Breast epithelium (tissue), 4 donors: ENCODE measurements around the gene POLR1F. TPM values are rescaled to one million over a fixed set of nuclear protein-coding genes. Genes with fewer than 3 reads are reported as not detected.
"Not testable (repeated sequence)": the region's sequence is repeated elsewhere in the genome, so short reads cannot be mapped to it uniquely, and the experiment has no call there.

ENCODE experiments used
- DNase-seq, 2 donors: peaks; one replicate each; pipeline ENCODE4 v3.0.0-alpha.2; 2019; ENCODE audit warnings: low spot score in 2 of 2
- H3K27ac ChIP-seq, 2 donors: fragments of 200-600 bp; sonication (generic) in 1 of 2; one replicate each; pipeline ENCODE4 v1.5.1; 2016 to 2019; ENCODE audit warnings: mild to moderate bottlenecking in 1 of 2
- H3K27me3 ChIP-seq, 2 donors: fragments of 200-600 bp; sonication (generic) in 1 of 2; one replicate each; pipeline versions ENCODE4 v1.5.1 to v1.6.0; 2017 to 2019; ENCODE audit warnings: control low read depth in 1 of 2, mild to moderate bottlenecking in 1 of 2
- H3K36me3 ChIP-seq: fragments of 200-600 bp; one replicate; pipeline ENCODE4 v1.5.1; 2019
- H3K4me1 ChIP-seq, 2 donors: fragments of 200-600 bp; sonication (generic); one replicate each; pipeline ENCODE4 v1.5.1; 2016 to 2019; ENCODE audit warnings: control low read depth in 1 of 2
- H3K4me3 ChIP-seq, 3 donors: fragments of 200-600 bp; sonication (generic); 1 replicate in 2 of 3; 2 replicates in 1 of 3; pipeline ENCODE4 v1.5.1; 2016 to 2019; ENCODE audit warnings: mild to moderate bottlenecking in 3 of 3, moderate library complexity in 2 of 3
- H3K9me3 ChIP-seq, 2 donors: fragments of 200-600 bp; sonication (generic) in 1 of 2; one replicate each; pipeline ENCODE4 v1.5.1; 2016 to 2019; ENCODE audit warnings: control low read depth in 1 of 2
- POLR2A ChIP-seq: fragments of 450-650 bp; IDR thresholded peaks from one replicate; pipeline ENCODE4 v1.6.1; 2016; ENCODE audit warnings: antibody characterized with exemption, mild to moderate bottlenecking, moderate library complexity
- POLR2AphosphoS5 ChIP-seq, 3 donors: sonication (generic); formaldehyde crosslinking; IDR thresholded peaks; one replicate each; pipeline ENCODE4 v1.6.1; 2017; ENCODE audit warnings: antibody characterized with exemption in 3 of 3
- intact Hi-C: fragments of 100-400 bp; cut with DNase I; formaldehyde crosslinking; loops from one replicate; pipeline ENCODE4 v1.15.1; 2023; ENCODE audit warnings: low total_unique reads
- total RNA-seq, 3 donors: library from RNA; depleted of rRNA; stranded (reverse); fragments of >200 nt; gene quantifications; one replicate each; pipeline ENCODE4 v1.1.0, GENCODE V29; 2016
- TF ChIP-seq, protein P1 (sequence below), 3 donors: fragments of 450-650 bp; IDR thresholded peaks; one replicate each; pipeline ENCODE4 v1.5.1; 2016 to 2017; ENCODE audit warnings: antibody characterized with exemption in 3 of 3, mild to moderate bottlenecking in 3 of 3, moderate library complexity in 3 of 3

The POLR1F gene
- total RNA-seq, 3 donors from 2014 or later = 12.5 to 20.5 (median 17.0) TPM

- intact Hi-C loops = no loop called here
- Histone ChIP-seq H3K27me3 (no peaks in the 10 kb centered on the region), H3K4me1 (no peaks in the 10 kb centered on the region), H3K4me3 (no peak overlapping the region), H3K36me3 (no peaks in the 10 kb centered on the region), H3K9me3 (no peaks in the 10 kb centered on the region), H3K27ac (no peak overlapping the region)
- TF ChIP-seq POLR2AphosphoS5 (IDR thresholded peaks at IDR 0.05) (no peak), POLR2A (no peak)
- TF ChIP-seq, protein P1, sequence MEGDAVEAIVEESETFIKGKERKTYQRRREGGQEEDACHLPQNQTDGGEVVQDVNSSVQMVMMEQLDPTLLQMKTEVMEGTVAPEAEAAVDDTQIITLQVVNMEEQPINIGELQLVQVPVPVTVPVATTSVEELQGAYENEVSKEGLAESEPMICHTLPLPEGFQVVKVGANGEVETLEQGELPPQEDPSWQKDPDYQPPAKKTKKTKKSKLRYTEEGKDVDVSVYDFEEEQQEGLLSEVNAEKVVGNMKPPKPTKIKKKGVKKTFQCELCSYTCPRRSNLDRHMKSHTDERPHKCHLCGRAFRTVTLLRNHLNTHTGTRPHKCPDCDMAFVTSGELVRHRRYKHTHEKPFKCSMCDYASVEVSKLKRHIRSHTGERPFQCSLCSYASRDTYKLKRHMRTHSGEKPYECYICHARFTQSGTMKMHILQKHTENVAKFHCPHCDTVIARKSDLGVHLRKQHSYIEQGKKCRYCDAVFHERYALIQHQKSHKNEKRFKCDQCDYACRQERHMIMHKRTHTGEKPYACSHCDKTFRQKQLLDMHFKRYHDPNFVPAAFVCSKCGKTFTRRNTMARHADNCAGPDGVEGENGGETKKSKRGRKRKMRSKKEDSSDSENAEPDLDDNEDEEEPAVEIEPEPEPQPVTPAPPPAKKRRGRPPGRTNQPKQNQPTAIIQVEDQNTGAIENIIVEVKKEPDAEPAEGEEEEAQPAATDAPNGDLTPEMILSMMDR (IDR thresholded peaks at IDR 0.05) = no peak
- no peak for DNase-seq
Measured at GRCh38 chr7:19698331-19698730, 10.5 kb downstream of the POLR1F start.

- no peaks in the 10 kb centered on the region for H3K36me3 ChIP-seq
- intact Hi-C loops = no loop called here
- H3K9me3 ChIP-seq = no peaks in the 10 kb centered on the region
- H3K4me3 ChIP-seq = no peak overlapping the region
- H3K27me3 ChIP-seq = no peaks in the 10 kb centered on the region
- H3K27ac ChIP-seq = no peak overlapping the region
- no peak for DNase-seq
- H3K4me1 ChIP-seq = no peaks in the 10 kb centered on the region
- TF ChIP-seq, protein P1 (IDR thresholded peaks at IDR 0.05) = no peak
- TF ChIP-seq POLR2A (no peak), POLR2AphosphoS5 (IDR thresholded peaks at IDR 0.05) (no peak)
Measured at GRCh38 chr7:19696926-19697325, 11.9 kb downstream of the POLR1F start.

- H3K4me3 ChIP-seq = no peak overlapping the region
- no peaks in the 10 kb centered on the region for H3K36me3 ChIP-seq
- no peak overlapping the region for H3K27ac ChIP-seq
- intact Hi-C loops = no loop called here
- TF ChIP-seq POLR2A = no peak
- no peak for TF ChIP-seq POLR2AphosphoS5 (IDR thresholded peaks at IDR 0.05)
- TF ChIP-seq, protein P1 (IDR thresholded peaks at IDR 0.05) = no peak
- H3K9me3 ChIP-seq = no peaks in the 10 kb centered on the region
- no peaks in the 10 kb centered on the region for H3K4me1 ChIP-seq
- DNase-seq = no peak
- no peaks in the 10 kb centered on the region for H3K27me3 ChIP-seq
Measured at GRCh38 chr7:19692111-19692828, 16.6 kb downstream of the POLR1F start.

- Histone ChIP-seq H3K36me3 (no peaks in the 10 kb centered on the region), H3K27me3 (no peaks in the 10 kb centered on the region), H3K4me1 (no peaks in the 10 kb centered on the region), H3K9me3 (no peaks in the 10 kb centered on the region), H3K4me3 (no peak overlapping the region), H3K27ac (no peak overlapping the region)
- DNase-seq = no peak
- TF ChIP-seq POLR2A = no peak
- TF ChIP-seq POLR2AphosphoS5 (IDR thresholded peaks at IDR 0.05) = no peak
- TF ChIP-seq, protein P1 (IDR thresholded peaks at IDR 0.05) = no peak
- intact Hi-C loops = no loop called here
Measured at GRCh38 chr7:19690736-19691135, 18.1 kb downstream of the POLR1F start.

- H3K4me3 ChIP-seq, H3K27me3 ChIP-seq, DNase-seq: not testable (repeated sequence)
Measured at GRCh38 chr7:19689130-19689529, 19.7 kb downstream of the POLR1F start.

More at GRCh38 chr7:19689130-19689529, 19.7 kb downstream of the POLR1F start:
- H3K36me3 ChIP-seq, H3K9me3 ChIP-seq, H3K4me1 ChIP-seq, H3K27ac ChIP-seq, intact Hi-C loops: not testable (repeated sequence)
